Measurements from ENCODE around the gene ROBO1. TPM values are rescaled to one million over a fixed set of nuclear protein-coding genes. Genes with fewer than 3 reads are reported as not detected.

The ROBO1 gene
- total RNA-seq, 1 experiment from 2014 or later: 67.6 TPM

DNA sequence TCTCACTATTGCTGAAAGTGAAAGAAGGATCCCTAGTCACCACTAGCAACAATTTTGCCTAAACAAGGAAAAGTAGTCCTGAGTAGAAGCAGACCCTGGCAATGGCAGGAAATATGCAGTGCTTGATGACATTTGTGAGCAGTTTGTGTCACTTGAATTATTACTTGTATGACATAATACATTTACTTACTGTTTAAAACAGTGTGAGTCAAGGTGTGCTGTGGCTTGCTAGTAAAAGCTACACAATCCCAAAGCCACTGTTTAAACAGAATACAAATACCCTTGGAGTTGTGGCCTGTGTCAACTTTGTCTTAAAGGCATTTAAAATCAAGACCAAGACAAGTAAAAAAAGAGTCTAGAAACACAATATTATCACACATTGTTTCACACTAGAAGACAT is 775.4 kb downstream of the ROBO1 start:
- no peaks in the 10 kb centered on the region for H3K27me3 ChIP-seq (replicated peaks; ENCODE audit: insufficient read depth, low read depth, low read length, poor library complexity)
- DNase-seq (ENCODE audit: low spot score): no peak
- ChIA-PET POLR2A (ENCODE audit: low non-redundant PET) (no interaction called here), CTCF (no interaction called here)
- TF ChIP-seq, protein P1, sequence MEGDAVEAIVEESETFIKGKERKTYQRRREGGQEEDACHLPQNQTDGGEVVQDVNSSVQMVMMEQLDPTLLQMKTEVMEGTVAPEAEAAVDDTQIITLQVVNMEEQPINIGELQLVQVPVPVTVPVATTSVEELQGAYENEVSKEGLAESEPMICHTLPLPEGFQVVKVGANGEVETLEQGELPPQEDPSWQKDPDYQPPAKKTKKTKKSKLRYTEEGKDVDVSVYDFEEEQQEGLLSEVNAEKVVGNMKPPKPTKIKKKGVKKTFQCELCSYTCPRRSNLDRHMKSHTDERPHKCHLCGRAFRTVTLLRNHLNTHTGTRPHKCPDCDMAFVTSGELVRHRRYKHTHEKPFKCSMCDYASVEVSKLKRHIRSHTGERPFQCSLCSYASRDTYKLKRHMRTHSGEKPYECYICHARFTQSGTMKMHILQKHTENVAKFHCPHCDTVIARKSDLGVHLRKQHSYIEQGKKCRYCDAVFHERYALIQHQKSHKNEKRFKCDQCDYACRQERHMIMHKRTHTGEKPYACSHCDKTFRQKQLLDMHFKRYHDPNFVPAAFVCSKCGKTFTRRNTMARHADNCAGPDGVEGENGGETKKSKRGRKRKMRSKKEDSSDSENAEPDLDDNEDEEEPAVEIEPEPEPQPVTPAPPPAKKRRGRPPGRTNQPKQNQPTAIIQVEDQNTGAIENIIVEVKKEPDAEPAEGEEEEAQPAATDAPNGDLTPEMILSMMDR (conservative IDR thresholded peaks at IDR 0.05; ENCODE audit: low read depth, low read length): no peak
- TF ChIP-seq EZH2 (IDR thresholded peaks at IDR 0.05; ENCODE audit: borderline replicate concordance, low read depth, low read length, poor library complexity, severe bottlenecking): no peak
- no peak overlapping the region for H3K4me3 ChIP-seq (ENCODE audit: low read depth, low read length, poor library complexity, severe bottlenecking)
- peaks cover 11% of the 10 kb centered on the region for H3K9me3 ChIP-seq (ENCODE audit: low read depth, low read length, poor library complexity, severe bottlenecking)
- no peaks in the 10 kb centered on the region for H3K36me3 ChIP-seq (ENCODE audit: insufficient read depth, low read length, poor library complexity, severe bottlenecking)
- H3K27ac ChIP-seq (ENCODE audit: low read depth, low read length, poor library complexity, severe bottlenecking): no peak overlapping the region
- intact Hi-C loops (cut with micrococcal nuclease; ENCODE audit: unreplicated experiment): no loop called here
- no TSS peak for BruUV-seq (replicated peaks)
- peaks cover 35% of the 10 kb centered on the region for H3K4me1 ChIP-seq (ENCODE audit: insufficient read depth, low read length, poor library complexity, severe bottlenecking)

DNA sequence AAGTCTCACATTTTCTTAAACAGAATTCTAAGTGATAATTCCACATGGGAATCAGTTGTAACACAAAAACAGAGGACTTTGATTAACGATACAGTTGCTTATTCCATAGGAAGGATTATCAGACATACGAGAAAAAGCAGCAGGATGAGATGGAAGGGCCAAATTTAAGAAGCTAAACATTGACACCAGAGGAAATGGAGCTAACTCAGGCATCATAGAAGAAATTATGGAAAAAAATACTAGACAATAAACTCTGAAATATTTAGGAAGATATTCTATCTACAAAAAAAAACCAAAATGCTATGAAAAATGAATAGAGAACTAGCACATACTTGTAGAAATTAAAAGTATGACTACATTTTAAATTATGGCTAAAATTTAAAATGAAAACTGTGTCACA is 776.1 kb downstream of the ROBO1 start:
- POLR2A ChIA-PET (ENCODE audit: low non-redundant PET): no interaction called here
- TF ChIP-seq EZH2 (IDR thresholded peaks at IDR 0.05; ENCODE audit: borderline replicate concordance, low read depth, low read length, poor library complexity, severe bottlenecking): no peak
- TF ChIP-seq, protein P1 (conservative IDR thresholded peaks at IDR 0.05; ENCODE audit: low read depth, low read length): no peak
- intact Hi-C loops (cut with micrococcal nuclease; ENCODE audit: unreplicated experiment): no loop called here

DNA sequence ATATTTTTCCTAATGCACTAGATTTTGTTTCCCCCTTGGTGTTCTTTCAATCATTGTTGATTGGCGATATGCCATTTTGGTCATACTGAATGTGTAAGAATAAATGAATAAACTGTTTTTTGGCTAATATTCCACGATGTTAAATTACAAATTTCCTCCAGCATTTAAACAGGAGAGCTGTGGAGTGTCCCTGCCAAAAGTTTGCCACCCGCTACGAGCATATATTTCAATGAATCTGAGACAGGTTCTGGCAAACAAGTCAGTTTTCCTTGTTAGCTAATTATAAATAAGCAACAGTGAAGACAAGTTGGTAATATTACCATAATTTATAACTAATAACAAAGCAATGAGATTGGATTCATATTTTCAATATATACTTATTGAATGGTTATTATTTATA is 777.6 kb downstream of the ROBO1 start:
- Histone ChIP-seq H3K9me3 (ENCODE audit: low read depth, low read length, poor library complexity, severe bottlenecking) (peaks cover 11% of the 10 kb centered on the region), H3K4me1 (ENCODE audit: insufficient read depth, low read length, poor library complexity, severe bottlenecking) (peaks cover 53% of the 10 kb centered on the region), H3K4me3 (ENCODE audit: low read depth, low read length, poor library complexity, severe bottlenecking) (no peak overlapping the region), H3K36me3 (ENCODE audit: insufficient read depth, low read length, poor library complexity, severe bottlenecking) (no peaks in the 10 kb centered on the region), H3K27ac (ENCODE audit: low read depth, low read length, poor library complexity, severe bottlenecking) (no peak overlapping the region), H3K27me3 (replicated peaks; ENCODE audit: insufficient read depth, low read depth, low read length, poor library complexity) (no peaks in the 10 kb centered on the region)
- ChIA-PET POLR2A (ENCODE audit: low non-redundant PET) (interaction anchor here (0.6 kb wide), 1 partner anchor 18 kb away, joined by 3 read pairs; no protein-coding TSS in a partner anchor), CTCF (no interaction called here)
- no peak for TF ChIP-seq EZH2 (IDR thresholded peaks at IDR 0.05; ENCODE audit: borderline replicate concordance, low read depth, low read length, poor library complexity, severe bottlenecking)
- TF ChIP-seq, protein P1 (conservative IDR thresholded peaks at IDR 0.05; ENCODE audit: low read depth, low read length): no peak
- no peak for DNase-seq (ENCODE audit: low spot score)
- no TSS peak for BruUV-seq (replicated peaks)
- intact Hi-C loops (cut with micrococcal nuclease; ENCODE audit: unreplicated experiment): no loop called here

More for the DNA sequence above, 776.1 kb downstream of the ROBO1 start:
- no peak for DNase-seq (ENCODE audit: low spot score)
- H3K27ac ChIP-seq (ENCODE audit: low read depth, low read length, poor library complexity, severe bottlenecking): no peak overlapping the region
- peaks cover 11% of the 10 kb centered on the region for H3K9me3 ChIP-seq (ENCODE audit: low read depth, low read length, poor library complexity, severe bottlenecking)
- peaks cover 42% of the 10 kb centered on the region for H3K4me1 ChIP-seq (ENCODE audit: insufficient read depth, low read length, poor library complexity, severe bottlenecking)
- no peak overlapping the region for H3K4me3 ChIP-seq (ENCODE audit: low read depth, low read length, poor library complexity, severe bottlenecking)
- BruUV-seq (replicated peaks): no TSS peak
- H3K27me3 ChIP-seq (replicated peaks; ENCODE audit: insufficient read depth, low read depth, low read length, poor library complexity): no peaks in the 10 kb centered on the region
- no peaks in the 10 kb centered on the region for H3K36me3 ChIP-seq (ENCODE audit: insufficient read depth, low read length, poor library complexity, severe bottlenecking)
- CTCF ChIA-PET: no interaction called here

All from A673 (cell line).